A549 (cell line): Measurements from ENCODE around the gene PRKCE.

ENCODE experiments used
- BHLHE40 ChIP-seq: IDR thresholded peaks from 2 replicates; pipeline ENCODE4 v1.6.1; 2012; ENCODE audit warnings: low read depth, low read length, inconsistent platforms
- CBX8 ChIP-seq: fragments of 200-600 bp; sonication (generic); IDR thresholded peaks from 2 replicates; pipeline ENCODE4 v1.6.1; 2016
- CEBPB ChIP-seq, 2 experiments: fragments of >200 bp in 1 of 2; sonication (Bioruptor Twin) in 1 of 2; formaldehyde crosslinking in 1 of 2; IDR thresholded peaks; 2 replicates each; pipeline ENCODE4 v1.6.1; 2012 to 2016
- CTCF ChIP-seq: fragments of >200 bp; sonication (Bioruptor Twin); formaldehyde crosslinking; IDR thresholded peaks from 3 replicates; pipeline ENCODE4 v1.5.1; 2016
- EHMT2 ChIP-seq: fragments of 200-600 bp; sonication (generic); IDR thresholded peaks from 2 replicates; pipeline ENCODE4 v1.6.1; 2016; ENCODE audit warnings: antibody characterized with exemption, low read depth, mild to moderate bottlenecking, moderate library complexity
- JUN ChIP-seq, 2 experiments: fragments of >200 bp; sonication (Bioruptor Twin); formaldehyde crosslinking; IDR thresholded peaks; 2 replicates in 1 of 2; 3 replicates in 1 of 2; pipeline ENCODE4 v1.6.1; 2016 to 2017
- MAZ ChIP-seq: fragments of 150-350 bp; IDR thresholded peaks from 2 replicates; pipeline ENCODE4 v1.6.1; 2014; ENCODE audit warnings: antibody characterized with exemption, low read depth, low read length, borderline replicate concordance
- RAD21 ChIP-seq, 2 experiments: fragments of >200 bp in 1 of 2; sonication (Bioruptor Twin) in 1 of 2; formaldehyde crosslinking in 1 of 2; IDR thresholded peaks in 1 of 2; conservative IDR thresholded peaks in 1 of 2; 2 replicates in 1 of 2; 3 replicates in 1 of 2; pipeline ENCODE4 v1.6.1; 2012 to 2018; ENCODE audit warnings: inconsistent platforms in 1 of 2

- no peak for TF ChIP-seq MAZ
- no peak for TF ChIP-seq CEBPB (IDR thresholded peaks at IDR 0.05)
- TF ChIP-seq CBX8, result no peak
- no peak for TF ChIP-seq CTCF
- no peak for TF ChIP-seq JUN (IDR thresholded peaks at IDR 0.05)
- TF ChIP-seq EHMT2, result no peak
- TF ChIP-seq RAD21 (conservative IDR thresholded peaks at IDR 0.05 in 1 of 2, IDR thresholded peaks at IDR 0.05 in 1 of 2), result no peak
- no peak for TF ChIP-seq BHLHE40
Measured at GRCh38 chr2:45833968-45834344, 182.5 kb downstream of the PRKCE start.
